ENCODE measurements around the gene ANO5.

DNA sequence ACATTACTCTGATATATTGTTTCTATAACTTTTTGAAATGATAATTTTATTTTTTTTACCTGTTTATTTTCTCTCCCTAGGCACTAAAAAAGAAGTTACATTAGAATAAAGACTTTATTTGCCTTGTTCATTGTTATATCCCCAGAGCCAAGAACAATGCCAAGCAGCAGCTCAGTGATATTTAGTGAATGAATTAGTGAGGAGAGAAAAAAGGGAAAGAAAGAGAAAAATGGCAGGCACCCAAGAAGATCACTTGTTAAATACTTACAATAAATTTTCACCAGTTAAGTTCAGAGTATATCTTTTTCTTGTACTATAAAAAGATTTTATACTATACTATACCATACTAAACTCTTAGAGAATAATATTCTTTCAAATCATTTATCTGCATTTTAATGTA is 13.3 kb upstream of the ANO5 start:
- TF ChIP-seq, protein P1, sequence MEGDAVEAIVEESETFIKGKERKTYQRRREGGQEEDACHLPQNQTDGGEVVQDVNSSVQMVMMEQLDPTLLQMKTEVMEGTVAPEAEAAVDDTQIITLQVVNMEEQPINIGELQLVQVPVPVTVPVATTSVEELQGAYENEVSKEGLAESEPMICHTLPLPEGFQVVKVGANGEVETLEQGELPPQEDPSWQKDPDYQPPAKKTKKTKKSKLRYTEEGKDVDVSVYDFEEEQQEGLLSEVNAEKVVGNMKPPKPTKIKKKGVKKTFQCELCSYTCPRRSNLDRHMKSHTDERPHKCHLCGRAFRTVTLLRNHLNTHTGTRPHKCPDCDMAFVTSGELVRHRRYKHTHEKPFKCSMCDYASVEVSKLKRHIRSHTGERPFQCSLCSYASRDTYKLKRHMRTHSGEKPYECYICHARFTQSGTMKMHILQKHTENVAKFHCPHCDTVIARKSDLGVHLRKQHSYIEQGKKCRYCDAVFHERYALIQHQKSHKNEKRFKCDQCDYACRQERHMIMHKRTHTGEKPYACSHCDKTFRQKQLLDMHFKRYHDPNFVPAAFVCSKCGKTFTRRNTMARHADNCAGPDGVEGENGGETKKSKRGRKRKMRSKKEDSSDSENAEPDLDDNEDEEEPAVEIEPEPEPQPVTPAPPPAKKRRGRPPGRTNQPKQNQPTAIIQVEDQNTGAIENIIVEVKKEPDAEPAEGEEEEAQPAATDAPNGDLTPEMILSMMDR (IDR thresholded peaks at IDR 0.05): no peak
- TF ChIP-seq POLR2A (IDR thresholded peaks at IDR 0.05): no peak
